ENCODE data around the gene LEF1.
"Not testable (repeated sequence)": the region's sequence is repeated elsewhere in the genome, so short reads cannot be mapped to it uniquely, and the experiment has no call there.

Gene LEF1

GRCh38 chr4:108024085-108024877 is 144.5 kb downstream of the LEF1 start:
- H3K9me3 ChIP-seq (ENCODE audit: control insufficient read depth, insufficient read depth, low read length) = no peaks in the 10 kb centered on the region
- peaks cover 8% of the 10 kb centered on the region for H3K36me3 ChIP-seq (ENCODE audit: insufficient read depth, low read length)
- H3K9ac ChIP-seq (ENCODE audit: low read depth, low read length) = no peak overlapping the region
- peaks cover 9% of the 10 kb centered on the region; the same call in 1 of the 2 replicates for H3K4me1 ChIP-seq (ENCODE audit: insufficient read depth, low read length)

GRCh38 chr4:108018884-108019187 is 149.9 kb downstream of the LEF1 start:
- peaks cover 6% of the 10 kb centered on the region for H3K36me3 ChIP-seq (ENCODE audit: insufficient read depth, low read length)
- no peak overlapping the region for H3K9ac ChIP-seq (ENCODE audit: low read depth, low read length)
- H3K9me3 ChIP-seq (ENCODE audit: control insufficient read depth, insufficient read depth, low read length) = no peaks in the 10 kb centered on the region
- peaks cover 9% of the 10 kb centered on the region; the same call in 1 of the 2 replicates for H3K4me1 ChIP-seq (ENCODE audit: insufficient read depth, low read length)

DNA sequence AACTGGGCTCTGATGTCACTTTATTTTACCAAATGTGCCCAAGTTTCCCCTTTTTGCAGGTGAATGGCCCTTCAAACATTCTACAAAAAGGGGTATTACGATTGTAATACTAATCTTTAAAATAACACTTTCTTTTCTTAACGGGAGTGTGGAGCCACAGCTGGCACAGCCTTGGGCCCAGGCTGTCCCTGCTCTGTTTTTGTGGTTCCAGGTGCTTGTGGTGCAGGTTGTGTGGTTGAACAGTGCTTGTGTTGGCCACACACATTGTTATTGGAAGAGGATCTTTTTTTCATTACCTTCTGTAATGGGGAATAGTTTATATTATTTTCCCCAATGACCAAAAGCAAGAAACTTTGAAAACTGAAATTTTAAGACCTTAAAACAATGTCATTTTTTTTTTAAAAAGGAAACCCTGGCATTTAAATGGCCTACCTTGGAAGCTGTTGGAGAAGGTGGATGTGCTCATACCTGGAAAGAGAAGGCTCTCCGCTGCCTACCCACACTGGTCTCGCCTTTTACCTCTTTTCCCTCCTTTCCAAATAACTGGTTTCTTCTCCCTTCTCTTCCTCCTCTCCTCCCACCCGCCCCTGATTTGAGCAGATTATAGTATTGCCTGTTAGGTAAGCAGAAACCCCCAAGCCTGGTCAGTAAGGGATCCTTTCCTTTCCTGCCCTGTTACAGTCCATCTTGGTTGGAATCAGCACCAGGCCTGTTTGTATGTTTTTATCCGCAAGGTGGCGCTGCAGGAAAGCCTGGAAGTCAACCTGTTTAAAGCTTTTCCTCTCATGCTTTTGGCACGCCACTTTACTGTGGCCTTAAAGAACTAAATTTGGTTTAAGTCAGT is 150.5 kb downstream of the LEF1 start:
- Histone ChIP-seq H3K9ac (ENCODE audit: low read depth, low read length) (no peak overlapping the region), H3K36me3 (ENCODE audit: insufficient read depth, low read length) (peaks cover 2% of the 10 kb centered on the region), H3K4me1 (ENCODE audit: insufficient read depth, low read length) (peaks cover 9% of the 10 kb centered on the region; the same call in 1 of the 2 replicates), H3K9me3 (ENCODE audit: control insufficient read depth, insufficient read depth, low read length) (no peaks in the 10 kb centered on the region)

DNA sequence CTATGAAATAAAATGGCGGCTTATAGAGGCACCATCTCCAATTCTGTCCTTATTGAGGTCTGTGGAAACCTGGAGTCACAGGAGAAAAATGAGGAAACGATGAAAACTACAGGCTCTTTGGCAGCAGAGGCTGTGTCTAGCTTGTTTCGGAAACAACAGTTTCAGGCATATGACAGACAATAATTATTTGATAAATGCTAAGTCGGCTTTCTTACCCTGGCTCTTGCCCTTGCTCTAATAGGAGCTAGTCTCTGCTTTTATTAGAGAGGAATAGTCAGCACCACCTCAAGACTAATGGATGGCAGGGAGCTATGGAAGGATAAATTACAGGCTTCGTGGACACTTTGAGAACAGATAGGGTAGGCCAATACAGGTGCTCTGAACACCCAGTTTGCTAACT is 154.8 kb downstream of the LEF1 start:
- Histone ChIP-seq H3K36me3 (ENCODE audit: insufficient read depth, low read length) (peaks cover 10% of the 10 kb centered on the region), H3K9ac (ENCODE audit: low read depth, low read length) (no peak overlapping the region), H3K4me1 (ENCODE audit: insufficient read depth, low read length) (no peaks in the 10 kb centered on the region), H3K9me3 (ENCODE audit: control insufficient read depth, insufficient read depth, low read length) (no peaks in the 10 kb centered on the region; the same call in 1 of the 2 replicates)

DNA sequence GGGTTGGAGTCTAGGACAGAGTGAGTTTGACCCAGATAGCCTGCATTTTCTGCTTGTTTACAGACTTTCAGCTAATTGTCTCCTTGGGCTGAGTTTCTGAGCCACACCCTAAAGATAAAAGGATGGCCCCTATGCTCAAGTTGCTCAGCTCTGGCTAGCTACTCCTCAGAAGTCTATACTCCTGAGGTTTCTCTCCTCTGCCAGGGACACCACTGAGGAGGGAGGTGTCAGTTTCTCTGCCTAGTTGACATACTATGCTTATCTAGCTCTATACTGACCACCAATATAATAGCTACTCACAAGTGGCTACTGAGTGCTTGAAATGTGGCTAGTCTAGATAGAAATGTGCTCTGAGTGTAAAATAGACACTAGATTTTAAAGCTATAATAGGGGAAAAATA is 155.4 kb downstream of the LEF1 start:
- peaks cover 10% of the 10 kb centered on the region for H3K36me3 ChIP-seq (ENCODE audit: insufficient read depth, low read length)
- no peaks in the 10 kb centered on the region; the same call in 1 of the 2 replicates for H3K9me3 ChIP-seq (ENCODE audit: control insufficient read depth, insufficient read depth, low read length)
- no peaks in the 10 kb centered on the region for H3K4me1 ChIP-seq (ENCODE audit: insufficient read depth, low read length)
- no peak overlapping the region for H3K9ac ChIP-seq (ENCODE audit: low read depth, low read length)

- H3K4me1 ChIP-seq (ENCODE audit: insufficient read depth, low read length); H3K9ac ChIP-seq (ENCODE audit: low read depth, low read length); H3K36me3 ChIP-seq (ENCODE audit: insufficient read depth, low read length); H3K9me3 ChIP-seq (ENCODE audit: control insufficient read depth, insufficient read depth, low read length): not testable (repeated sequence)
Observed at GRCh38 chr4:108012382-108012781, 156.3 kb downstream of the LEF1 start.

GRCh38 chr4:108010167-108010566 is 158.6 kb downstream of the LEF1 start:
- Histone ChIP-seq H3K9me3 (ENCODE audit: control insufficient read depth, insufficient read depth, low read length) (no peaks in the 10 kb centered on the region; the same call in 1 of the 2 replicates), H3K36me3 (ENCODE audit: insufficient read depth, low read length) (peaks cover 10% of the 10 kb centered on the region), H3K9ac (ENCODE audit: low read depth, low read length) (no peak overlapping the region), H3K4me1 (ENCODE audit: insufficient read depth, low read length) (no peaks in the 10 kb centered on the region)

DNA sequence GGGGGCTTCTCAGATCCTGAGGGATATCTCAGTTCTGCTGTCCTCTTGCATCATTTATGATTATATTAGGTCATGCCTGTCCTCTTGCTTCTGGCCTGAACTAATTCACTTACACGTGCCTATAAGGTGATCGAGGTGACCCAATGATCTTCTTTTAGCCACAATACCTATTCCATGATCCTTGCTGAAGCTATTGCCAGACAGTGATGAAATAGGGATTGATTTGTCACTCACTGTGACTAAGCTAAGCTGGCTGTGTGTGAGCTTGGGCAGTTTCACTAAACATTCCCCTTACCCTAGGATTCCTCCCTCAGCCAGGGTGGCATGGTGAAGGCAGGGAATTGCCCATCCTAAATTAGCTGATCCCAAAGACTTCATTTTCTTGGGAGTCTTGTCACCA is 160.0 kb downstream of the LEF1 start:
- H3K4me1 ChIP-seq (ENCODE audit: insufficient read depth, low read length) = no peaks in the 10 kb centered on the region
- no peaks in the 10 kb centered on the region; the same call in 1 of the 2 replicates for H3K9me3 ChIP-seq (ENCODE audit: control insufficient read depth, insufficient read depth, low read length)
- H3K9ac ChIP-seq (ENCODE audit: low read depth, low read length) = no peak overlapping the region
- peaks cover 10% of the 10 kb centered on the region for H3K36me3 ChIP-seq (ENCODE audit: insufficient read depth, low read length)

- no peaks in the 10 kb centered on the region; the same call in 1 of the 2 replicates for H3K9me3 ChIP-seq (ENCODE audit: control insufficient read depth, insufficient read depth, low read length)
- H3K4me1 ChIP-seq (ENCODE audit: insufficient read depth, low read length) = no peaks in the 10 kb centered on the region
- no peak overlapping the region for H3K9ac ChIP-seq (ENCODE audit: low read depth, low read length)
- peaks cover 10% of the 10 kb centered on the region for H3K36me3 ChIP-seq (ENCODE audit: insufficient read depth, low read length)
Observed at GRCh38 chr4:108007984-108008383, 160.7 kb downstream of the LEF1 start.

GRCh38 chr4:108006361-108006760 is 162.4 kb downstream of the LEF1 start:
- H3K4me1 ChIP-seq (ENCODE audit: insufficient read depth, low read length) = no peaks in the 10 kb centered on the region
- H3K9ac ChIP-seq (ENCODE audit: low read depth, low read length) = no peak overlapping the region
- peaks cover 6% of the 10 kb centered on the region for H3K36me3 ChIP-seq (ENCODE audit: insufficient read depth, low read length)
- peaks cover 7% of the 10 kb centered on the region for H3K9me3 ChIP-seq (ENCODE audit: control insufficient read depth, insufficient read depth, low read length)

DNA sequence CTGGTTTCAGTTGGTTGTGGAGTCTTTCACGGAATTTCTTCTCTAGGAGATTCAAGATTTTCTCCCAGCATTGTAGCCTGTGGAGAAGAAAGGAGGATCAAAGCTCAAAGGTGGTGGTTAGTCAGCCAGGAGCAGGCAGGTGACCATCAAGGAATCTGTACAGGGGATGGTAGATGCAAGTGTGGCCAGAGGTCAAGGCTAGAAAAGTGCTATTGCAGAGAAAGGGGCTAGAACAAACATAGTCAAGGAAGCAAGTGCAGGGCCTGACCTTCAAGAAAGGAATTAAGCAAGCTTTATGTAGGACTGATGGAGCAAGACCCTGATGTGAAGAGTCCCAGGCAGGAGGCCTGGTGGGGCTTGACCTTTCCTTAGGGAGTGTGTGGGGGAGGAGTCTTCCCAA is 162.9 kb downstream of the LEF1 start:
- Histone ChIP-seq H3K36me3 (ENCODE audit: insufficient read depth, low read length) (peaks cover 3% of the 10 kb centered on the region; the same call in 1 of the 2 replicates), H3K4me1 (ENCODE audit: insufficient read depth, low read length) (no peaks in the 10 kb centered on the region), H3K9ac (ENCODE audit: low read depth, low read length) (no peak overlapping the region), H3K9me3 (ENCODE audit: control insufficient read depth, insufficient read depth, low read length) (peaks cover 7% of the 10 kb centered on the region)

GRCh38 chr4:108004646-108005045 is 164.1 kb downstream of the LEF1 start:
- Histone ChIP-seq H3K36me3 (ENCODE audit: insufficient read depth, low read length) (no peaks in the 10 kb centered on the region), H3K9me3 (ENCODE audit: control insufficient read depth, insufficient read depth, low read length) (peaks cover 7% of the 10 kb centered on the region), H3K4me1 (ENCODE audit: insufficient read depth, low read length) (no peaks in the 10 kb centered on the region), H3K9ac (ENCODE audit: low read depth, low read length) (no peak overlapping the region)

GRCh38 chr4:108003982-108004515 is 164.7 kb downstream of the LEF1 start:
- H3K4me1 ChIP-seq (ENCODE audit: insufficient read depth, low read length) = no peaks in the 10 kb centered on the region
- no peak overlapping the region for H3K9ac ChIP-seq (ENCODE audit: low read depth, low read length)
- H3K36me3 ChIP-seq (ENCODE audit: insufficient read depth, low read length) = no peaks in the 10 kb centered on the region
- H3K9me3 ChIP-seq (ENCODE audit: control insufficient read depth, insufficient read depth, low read length) = peaks cover 7% of the 10 kb centered on the region

DNA sequence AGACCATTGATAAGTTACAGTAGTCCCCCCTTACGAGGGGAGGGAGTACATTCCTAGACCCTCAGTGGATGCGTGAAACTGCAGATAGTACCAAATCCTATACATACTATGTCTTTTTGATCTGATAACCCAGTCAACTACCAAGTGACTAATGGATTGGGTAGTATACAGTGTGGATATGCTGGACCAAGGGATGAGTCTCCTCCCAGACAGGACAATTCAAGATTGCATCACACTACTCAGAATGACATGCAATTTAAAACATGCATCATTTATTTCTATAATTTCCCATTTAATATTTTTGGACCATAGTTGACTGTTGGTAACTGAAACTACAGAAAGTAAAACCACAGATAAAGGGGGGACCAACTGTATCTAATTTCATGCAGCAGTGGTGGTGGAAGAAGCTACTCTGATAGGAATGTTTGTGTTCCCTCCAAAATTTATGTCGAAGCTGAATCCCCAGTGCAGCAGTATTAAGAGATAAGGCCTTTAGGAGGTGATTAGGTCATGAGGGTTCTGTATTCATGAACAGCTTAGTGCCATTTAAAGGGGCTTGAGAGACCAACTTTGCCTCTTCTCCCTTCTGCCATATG is 167.1 kb downstream of the LEF1 start:
- Histone ChIP-seq H3K4me1 (ENCODE audit: insufficient read depth, low read length) (no peaks in the 10 kb centered on the region), H3K9me3 (ENCODE audit: control insufficient read depth, insufficient read depth, low read length) (peaks cover 7% of the 10 kb centered on the region), H3K9ac (ENCODE audit: low read depth, low read length) (no peak overlapping the region), H3K36me3 (ENCODE audit: insufficient read depth, low read length) (no peaks in the 10 kb centered on the region)
